GM21786 (cell line): ENCODE measurements around the gene CNNM2.
"Not testable (repeated sequence)": the region's sequence is repeated elsewhere in the genome, so short reads cannot be mapped to it uniquely, and the experiment has no call there.

Experiments used
- ATAC-seq: cut with Tn5 transposase; IDR thresholded peaks from one replicate; pipeline ENCODE4 v1.9.1; 2021; ENCODE audit not compliant: unreplicated experiment

Gene CNNM2

DNA sequence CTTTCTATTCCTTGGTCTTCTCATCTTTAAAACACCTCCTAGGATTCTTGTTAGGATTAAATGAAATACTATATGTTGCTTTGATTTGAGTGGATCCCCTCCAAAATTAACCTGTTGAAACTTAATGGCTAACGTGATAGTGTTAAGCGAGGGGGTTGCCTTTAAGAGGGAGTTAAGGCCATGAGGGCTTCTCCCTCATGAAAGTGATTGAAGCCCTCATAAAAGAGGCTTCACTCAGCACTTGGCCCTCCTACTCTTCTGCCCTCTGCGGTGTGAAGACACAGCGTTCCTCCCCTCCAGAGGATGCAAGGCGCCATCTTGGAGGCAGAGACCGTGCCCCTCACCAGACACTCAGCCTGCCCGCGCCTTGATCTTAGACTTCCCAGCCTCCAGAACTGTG is 46.6 kb downstream of the CNNM2 start:
- no peak for ATAC-seq

GRCh38 chr10:102965311-102965851 is 47.3 kb downstream of the CNNM2 start:
- ATAC-seq = no peak

DNA sequence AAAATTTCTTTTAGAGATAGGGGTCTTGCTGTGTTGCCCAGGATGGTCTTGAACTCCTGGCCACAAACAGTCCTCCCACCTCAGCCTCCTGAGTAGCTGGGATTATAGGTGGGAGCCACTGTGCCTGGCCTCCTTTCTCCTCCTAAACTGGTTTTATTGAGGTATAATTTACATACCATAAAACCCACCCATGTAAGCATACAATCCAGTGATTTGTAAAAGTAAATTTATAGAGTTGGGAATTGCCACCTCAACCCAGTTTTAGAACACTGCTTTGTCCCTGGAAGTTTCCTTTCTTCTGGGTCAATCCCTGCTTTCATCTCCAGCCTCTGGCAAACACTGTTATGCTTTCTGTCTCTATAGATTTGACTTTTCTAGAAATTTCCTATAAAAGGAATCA is 49.0 kb downstream of the CNNM2 start:
- no peak for ATAC-seq

DNA sequence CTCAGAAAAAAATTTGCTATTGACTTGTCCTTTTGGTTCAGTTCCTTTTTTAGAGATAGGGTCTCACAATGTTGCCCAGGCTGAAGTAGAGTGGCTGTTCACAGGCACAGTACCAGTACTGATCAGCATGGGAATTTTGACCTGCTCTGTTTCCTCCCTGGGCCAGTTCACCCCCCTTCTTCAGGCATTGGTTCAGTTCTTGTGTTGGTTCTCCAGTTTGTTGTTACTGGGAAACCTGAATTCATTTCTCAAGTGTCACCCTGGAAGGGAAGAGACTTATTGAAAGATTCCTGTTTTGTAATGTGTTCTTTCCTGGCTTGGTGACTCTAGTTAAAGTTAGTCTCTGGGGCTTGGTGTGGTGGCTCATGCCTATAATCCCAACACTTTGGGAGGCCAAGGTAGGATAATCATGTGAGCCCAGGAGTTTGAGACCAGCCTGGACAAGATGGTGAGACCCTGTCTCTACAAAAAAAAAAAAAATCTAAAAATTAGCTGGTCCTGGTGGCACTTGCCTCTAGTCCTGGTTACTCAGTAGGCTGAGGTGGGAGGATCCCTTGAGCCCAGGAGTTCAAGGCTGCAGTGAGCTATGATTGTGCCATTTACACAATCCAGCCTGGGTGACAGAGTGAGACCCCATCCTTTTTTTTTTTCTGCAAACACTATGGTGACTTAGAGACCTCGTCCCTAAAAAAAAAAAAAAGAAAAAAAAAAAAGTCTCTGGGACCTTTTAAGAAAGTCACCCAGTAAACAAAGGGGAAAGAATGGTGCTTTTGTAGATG is 52.7 kb downstream of the CNNM2 start:
- ATAC-seq = no peak

DNA sequence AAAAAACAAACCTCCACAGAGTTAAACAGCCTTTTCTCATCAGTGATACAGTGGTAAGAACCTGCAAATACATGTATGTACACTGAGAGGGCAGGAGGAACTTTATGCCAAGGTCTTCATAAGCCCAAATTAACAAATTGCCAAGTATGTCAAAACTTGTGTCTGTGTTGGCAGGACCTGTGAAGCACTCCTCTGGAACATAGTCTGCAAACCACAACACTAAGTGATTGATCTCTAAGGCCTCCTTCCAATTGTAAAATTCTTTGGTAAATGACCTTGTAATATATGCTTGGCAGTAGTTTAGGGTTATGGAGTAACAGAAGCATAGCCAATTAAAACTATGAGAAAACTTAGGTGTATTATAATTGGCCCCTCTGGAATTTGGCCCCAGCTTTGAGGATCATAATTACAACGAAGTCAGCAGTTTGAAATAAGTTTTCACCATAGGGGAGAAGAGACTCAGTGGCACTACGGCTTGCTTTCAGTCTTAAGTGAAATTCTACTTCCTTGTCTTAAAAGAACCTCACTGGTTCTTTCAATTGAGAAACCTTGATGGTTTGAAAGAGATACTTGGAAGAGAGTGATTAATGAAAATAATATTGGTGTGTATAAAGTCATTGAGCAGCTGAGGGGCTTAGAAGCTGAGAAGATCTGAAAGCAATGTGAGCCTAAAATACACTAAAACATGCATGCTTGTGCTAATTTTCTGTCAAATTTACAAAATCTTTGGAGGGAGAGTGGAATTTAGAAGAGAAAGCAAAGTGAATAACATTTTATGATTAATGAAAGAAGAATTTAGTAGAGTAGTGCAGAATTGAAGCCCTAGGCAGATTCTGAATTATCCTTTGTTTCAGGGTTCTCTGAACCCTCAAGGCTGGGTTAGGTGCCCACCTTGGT is 57.6 kb downstream of the CNNM2 start:
- no peak for ATAC-seq

- ATAC-seq = not testable (repeated sequence)
Measured at GRCh38 chr10:102976380-102976726, 58.3 kb downstream of the CNNM2 start.

- no peak for ATAC-seq
Measured at GRCh38 chr10:102982296-102982695, 64.2 kb downstream of the CNNM2 start.

- ATAC-seq = no peak
Measured at GRCh38 chr10:102984086-102984485, 66.0 kb downstream of the CNNM2 start.

GRCh38 chr10:102985811-102986210 is 67.7 kb downstream of the CNNM2 start:
- no peak for ATAC-seq

DNA sequence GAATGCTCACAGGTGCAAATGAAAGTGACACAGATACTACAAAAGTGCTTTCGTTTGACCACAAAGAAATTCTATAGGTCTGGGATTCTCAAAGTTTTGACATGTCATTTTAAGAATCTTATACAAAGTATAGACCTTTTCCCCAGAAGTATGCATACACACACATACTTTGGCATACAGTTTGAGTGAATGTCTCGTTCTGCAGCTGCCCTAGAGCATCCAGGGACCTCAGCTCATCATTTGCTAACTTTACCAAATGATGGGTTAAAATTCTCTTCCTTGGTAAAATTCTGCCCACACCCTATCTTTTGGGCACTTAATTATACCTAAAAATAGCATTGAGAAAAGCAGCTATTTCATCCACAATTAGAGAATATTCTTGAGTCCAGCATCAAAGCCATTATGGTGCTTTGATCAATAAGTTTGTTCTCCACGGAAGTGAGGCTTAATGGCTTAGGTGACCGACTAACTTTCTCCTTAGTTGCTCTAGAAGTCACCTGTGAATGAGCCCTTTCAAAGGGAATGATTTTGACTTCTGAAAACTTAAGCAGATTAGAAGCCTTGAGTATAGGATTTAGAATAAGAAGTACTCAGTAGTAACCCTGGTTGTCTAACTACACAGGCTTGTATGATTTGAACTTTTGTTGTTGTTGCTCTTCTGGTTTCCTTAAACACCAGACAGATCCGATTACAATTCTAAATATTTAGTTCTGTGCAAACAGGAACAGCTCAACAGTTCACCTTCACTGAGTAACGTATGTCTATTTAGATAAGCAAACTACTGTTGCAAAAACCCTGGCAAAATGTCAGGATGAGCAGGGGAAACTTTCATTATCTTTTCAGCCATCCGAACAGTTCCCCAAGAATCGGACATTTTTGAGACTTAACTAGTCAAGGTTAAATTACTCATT is 70.6 kb downstream of the CNNM2 start:
- no peak for ATAC-seq

- ATAC-seq = no peak
Measured at GRCh38 chr10:102994531-102995295, 76.6 kb downstream of the CNNM2 start.

DNA sequence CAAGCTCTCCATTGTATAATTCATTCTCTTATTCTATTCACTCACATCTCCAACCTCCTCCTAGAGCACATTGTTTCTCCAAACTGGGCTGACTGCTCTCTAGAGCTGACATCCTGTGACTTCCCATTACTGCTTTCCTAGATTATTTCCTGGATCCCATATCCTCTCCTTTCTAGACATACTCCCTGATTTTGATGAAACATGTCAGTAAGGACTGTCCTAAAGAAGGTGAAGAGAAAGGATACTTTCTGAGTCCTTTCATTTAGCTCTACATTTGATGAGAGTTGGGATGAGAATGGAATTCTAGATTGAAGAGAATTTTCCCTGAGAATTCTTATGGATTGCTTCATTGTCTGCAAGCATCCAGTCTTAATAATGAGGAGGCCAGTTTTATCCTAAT is 78.8 kb downstream of the CNNM2 start:
- ATAC-seq = no peak

DNA sequence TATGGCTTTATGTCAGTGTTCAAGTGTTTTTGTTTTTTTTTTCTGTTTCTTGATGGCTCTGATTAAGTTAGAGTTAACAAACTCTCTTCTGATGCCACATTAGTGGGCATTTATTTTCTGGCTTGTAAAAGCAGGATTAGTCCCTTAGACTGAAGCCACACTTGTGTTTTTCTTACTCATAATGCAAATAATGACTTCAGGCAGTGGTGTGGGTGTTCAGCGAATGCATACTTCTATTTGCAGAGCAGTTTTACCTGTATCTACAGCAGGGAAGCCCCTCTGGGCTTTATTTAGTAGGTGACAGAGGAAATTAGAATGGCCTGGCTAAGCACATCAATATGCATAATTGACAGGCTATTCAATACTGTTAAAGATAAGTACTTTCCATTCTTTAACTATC is 79.9 kb downstream of the CNNM2 start:
- ATAC-seq = no peak

GRCh38 chr10:102998399-102998907 is 80.4 kb downstream of the CNNM2 start:
- no peak for ATAC-seq

DNA sequence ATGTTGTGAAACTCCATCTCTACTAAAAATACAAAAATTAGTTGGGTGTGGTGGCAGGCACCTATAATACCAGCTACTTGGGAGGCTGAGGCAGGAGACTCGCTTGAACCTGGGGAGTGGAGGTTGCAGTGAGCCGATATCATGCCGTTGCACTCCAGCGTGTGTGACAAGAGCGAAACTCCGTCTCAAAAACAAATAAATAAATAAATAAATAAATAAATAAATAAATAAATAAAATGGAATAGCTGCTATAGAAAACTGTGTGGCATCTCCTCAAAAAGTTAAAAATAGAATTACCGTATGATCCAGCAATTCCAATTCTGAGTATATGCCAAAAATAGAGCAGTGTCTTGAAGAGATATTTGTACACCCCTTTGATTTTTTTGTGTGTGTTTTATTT is 82.0 kb downstream of the CNNM2 start:
- not testable (repeated sequence) for ATAC-seq

DNA sequence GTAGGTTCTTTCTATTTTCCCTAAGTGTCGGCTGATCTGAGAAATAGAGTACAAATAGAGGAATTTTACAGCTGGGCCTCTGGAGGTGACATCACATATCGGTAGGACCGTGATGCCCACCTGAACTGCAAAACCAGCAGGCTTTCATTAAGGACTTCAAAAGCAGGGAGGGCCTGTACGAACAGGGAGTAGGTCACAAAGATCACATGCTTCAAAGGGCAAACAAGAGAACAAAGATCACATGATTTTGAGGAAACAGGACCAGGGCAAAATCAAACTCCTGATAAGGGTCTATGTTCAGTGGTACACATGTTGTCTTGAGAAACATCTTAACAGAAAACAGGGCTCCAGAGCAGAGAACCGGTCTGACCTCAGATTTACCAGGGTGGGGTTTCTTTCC is 88.9 kb downstream of the CNNM2 start:
- ATAC-seq = no peak

GRCh38 chr10:103013416-103013815 is 95.3 kb downstream of the CNNM2 start:
- no peak for ATAC-seq

DNA sequence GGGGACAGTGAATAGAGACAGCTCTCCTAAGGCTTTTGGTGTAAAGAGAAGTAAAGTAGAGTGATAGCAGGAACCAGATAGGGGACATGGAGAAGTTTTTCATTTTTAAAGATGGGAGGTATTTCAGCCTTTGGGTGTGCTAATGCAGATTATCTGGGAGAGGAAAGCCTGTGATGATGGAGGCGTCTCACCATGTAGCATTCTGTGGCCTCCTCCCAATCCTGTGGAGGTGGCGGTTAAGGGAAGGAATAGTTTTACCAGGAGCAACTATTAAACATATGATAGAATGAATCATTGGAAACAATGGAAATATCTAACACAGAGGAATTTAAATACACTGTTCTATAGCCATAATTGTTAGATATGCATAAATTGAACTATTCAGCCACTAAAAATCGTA is 101.3 kb downstream of the CNNM2 start:
- ATAC-seq = no peak

GRCh38 chr10:103021150-103021899 is 103.2 kb downstream of the CNNM2 start:
- no peak for ATAC-seq
